HG02840 (cell line): ENCODE data around the gene CLDN12.
"Not testable (repeated sequence)": the region's sequence is repeated elsewhere in the genome, so short reads cannot be mapped to it uniquely, and the experiment has no call there.

Experiments
- ATAC-seq: cut with Tn5 transposase; IDR thresholded peaks from one replicate; pipeline ENCODE4 v1.9.1; 2021; ENCODE audit warnings: mild to moderate bottlenecking, moderate library complexity, moderate number of reproducible peaks; ENCODE audit not compliant: unreplicated experiment, low FRiP score

Gene CLDN12

DNA sequence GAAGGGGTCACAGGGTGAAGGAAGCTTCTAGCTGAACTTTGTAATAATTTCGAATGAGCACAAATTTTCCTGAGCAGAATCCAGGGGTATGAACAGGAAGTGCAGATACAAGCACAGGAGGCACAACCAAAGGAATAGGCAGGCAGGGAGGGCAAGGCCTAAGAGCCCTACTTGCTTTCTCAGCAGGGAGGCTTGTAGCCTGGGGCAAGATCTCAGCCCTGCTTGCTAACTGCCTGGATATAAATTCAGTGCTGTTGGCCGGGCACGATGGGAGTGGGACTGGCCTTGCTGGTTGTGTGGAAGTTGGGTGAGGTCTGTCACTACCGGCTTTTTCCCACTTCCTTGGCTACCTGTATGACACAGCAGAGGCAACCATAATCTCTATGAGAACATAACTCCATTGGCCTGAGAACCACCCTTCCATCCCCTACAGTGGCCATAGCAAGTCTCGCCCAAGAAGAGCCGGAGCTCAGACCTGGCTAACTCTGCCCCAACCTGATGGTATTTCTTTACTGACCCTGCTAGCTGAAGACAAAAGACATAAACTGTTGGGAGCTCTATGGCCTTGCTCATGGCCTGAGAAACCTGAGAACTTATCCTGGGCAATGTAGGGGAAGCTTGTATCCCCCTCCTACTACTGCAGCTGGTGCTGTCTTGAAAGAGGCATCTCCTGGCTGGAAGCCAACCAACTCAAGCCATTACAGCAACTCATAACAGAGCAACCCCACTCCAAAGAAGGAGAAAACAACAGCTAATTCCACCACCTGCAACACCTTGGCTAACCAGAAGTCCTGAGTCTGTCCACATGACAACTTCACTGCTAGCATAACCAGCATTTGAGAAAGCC lies 27.6 kb downstream of the CLDN12 start:
- ATAC-seq, result no peak

DNA sequence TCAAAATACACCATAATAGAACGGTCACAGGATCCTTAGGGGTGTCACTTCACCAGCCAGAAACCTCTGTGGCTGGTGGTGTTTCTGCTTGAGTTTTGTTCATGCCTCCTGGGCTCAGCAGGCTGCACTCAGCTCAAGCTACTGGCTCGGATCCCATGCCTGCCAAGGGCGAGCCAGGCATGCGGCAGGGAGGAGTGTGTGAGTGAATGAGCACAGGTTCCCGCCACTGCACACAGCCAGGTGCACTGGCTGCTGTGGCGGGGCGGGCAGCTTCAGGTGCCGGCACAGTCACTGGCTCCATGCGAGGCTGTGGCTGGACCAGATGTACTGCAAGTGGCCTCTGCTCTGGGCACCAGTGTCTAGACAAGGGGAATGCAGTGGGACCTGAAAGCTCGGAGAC lies 29.5 kb downstream of the CLDN12 start:
- ATAC-seq, result no peak

DNA sequence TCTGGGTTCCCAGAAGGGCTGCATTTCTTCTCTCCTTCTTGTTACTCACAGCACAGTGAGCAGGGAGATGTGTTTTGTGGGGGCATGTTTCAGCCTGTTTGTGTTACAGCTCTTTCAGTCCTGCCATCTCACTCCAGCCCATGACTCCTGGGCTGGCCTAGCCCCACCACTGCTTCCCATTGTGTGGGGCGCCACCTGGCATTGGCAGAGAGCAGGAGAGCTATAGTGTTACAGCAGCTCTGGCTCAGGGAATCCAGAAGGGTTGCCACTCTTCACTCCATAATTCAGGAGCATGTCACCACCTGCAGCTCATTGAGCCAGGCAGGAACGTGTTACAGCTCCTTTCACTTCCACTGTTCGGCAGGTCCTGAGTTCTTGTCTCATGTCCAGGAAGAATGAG lies 30.0 kb downstream of the CLDN12 start:
- ATAC-seq, result no peak

DNA sequence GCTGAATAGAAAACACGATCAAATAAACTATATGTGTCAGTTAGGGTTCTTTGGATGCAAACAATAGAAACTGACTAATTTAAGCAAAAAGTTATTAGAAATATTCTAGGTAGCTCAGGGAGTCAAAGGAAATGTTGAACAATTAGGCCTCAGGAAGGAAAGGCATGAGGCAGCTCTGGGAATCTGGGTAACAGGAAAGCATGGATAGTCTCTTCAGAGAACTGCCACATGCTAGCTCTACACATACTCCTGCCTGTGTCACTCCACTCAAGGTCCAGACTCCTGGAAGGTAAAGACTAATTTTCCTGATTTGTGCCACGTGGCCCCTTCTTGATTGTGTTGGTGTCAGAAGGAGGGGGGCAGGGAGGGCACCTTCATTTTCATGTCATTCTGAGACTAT lies 42.4 kb downstream of the CLDN12 start:
- no peak for ATAC-seq

DNA sequence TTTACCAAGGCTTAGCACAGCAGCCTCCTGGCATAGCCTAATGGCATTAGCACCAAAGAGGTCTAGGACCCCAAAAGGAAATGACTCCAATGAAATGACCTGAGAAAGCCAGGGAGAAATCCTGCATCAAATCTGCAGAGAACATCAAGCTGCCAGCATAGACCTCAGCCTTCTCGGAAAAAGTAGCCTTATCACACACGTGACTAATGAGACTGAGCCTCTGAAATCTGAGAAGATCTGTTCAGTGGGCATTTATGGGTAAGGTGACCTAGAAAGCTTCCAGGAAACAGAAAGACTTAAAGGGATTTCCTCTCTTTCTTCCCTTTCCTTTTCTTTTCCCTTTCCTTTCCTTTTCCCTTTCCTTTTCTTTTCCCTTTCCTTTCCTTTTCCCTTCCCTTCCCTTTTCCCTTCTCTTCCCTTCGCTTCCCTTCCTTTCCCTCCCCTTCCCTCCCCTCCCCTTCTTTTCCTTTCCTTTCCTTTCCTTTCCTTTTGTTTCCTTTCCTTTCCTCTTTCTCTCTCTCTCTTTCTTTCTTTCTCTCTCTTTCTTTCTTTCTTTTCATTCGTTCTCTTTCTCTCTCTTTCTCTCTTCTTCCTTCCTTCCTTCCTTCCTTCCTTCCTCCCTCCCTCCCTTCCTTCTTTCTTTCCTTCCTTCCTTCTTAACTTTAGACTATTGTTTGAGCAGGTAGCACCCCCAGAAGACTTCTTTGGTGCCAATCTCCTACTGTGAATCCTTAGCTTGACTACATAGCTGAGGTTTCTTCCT lies 43.1 kb downstream of the CLDN12 start:
- no peak for ATAC-seq

DNA sequence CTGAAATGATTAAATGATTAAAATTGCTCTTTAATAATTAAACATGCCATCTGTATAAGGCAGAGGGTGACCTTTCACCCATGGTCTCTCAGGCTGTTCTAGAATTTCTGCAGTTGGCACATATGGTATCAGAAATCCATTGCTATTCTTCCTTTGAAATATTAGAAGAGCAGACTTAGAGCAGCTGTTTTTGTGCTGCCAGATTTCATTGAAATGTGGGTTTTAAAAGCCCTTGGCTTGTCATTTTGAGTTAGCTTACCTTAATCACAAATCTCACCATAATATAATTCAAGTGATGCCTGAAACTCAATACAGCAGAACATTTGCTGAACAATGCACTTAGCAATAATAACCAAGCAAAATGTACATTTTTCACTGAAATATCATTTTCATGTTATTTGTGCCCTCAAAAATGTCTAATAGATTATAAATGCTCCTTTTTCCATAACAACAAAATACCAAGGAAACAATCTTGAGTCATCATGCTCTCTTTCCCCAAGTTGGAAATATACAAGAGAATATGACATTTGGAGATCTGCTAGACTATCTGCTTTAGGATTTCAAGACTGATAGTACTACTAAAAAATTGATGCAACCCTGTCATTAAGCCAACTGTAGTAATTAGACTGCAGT lies 50.1 kb downstream of the CLDN12 start:
- ATAC-seq, result no peak

DNA sequence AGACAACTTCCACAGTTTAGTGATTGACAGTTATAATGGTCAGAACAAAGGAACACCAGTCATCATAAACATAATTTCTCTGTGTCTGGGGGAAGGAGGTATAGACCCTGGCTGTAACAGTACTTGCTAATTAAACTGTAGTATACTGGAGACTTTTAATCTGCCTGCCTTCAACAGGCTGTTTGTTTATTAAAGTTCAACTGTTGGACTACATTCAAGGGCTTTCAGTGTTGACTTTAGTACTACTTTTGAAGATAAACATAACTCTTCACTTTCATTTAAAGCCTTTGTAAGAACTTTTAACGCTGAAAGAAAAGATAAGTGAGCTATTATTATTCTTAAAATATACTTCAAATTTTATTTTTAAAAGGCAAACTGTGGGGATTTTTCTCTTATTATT lies 50.7 kb downstream of the CLDN12 start:
- ATAC-seq, result no peak

DNA sequence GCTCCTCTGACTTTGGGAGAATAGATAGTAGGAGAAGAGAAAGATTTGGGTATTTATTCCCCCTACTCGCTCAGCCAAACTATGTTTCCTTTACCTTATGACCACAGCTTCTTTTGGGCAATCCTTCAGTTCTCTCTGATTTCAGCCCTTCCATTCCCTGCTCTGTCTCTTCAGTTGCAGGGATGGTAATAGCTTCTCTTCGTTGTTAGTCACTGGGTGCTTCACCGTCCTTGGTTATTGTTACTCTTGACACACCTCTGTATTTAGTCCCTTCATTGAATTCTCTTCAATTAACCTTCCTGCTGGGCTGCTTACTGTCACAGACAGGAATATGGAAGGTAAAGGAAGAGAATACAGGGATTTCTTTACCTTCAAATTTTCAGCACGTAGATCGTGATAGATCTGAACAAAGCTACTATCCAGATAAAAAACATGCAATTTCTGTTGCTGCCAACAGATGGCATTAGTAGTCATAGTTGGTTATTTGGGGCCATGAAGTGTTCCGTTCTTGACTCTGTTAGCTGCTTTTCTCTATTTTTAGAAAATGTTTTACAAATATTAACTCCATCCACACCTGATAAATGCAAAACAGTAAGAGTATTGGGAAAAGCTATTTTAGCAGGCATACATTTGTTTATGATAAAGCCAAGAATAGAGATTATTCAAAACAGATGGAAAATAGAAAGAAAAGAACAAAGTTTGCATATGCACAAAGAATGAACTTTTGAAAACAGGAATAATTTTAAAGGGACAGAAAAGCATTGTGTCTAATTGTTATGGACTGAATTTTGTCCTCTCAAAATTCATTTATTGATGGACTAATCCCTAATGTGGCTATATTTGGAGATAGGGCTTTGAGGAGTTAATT lies 52.1 kb downstream of the CLDN12 start:
- peak; percentile 84 for ATAC-seq

DNA sequence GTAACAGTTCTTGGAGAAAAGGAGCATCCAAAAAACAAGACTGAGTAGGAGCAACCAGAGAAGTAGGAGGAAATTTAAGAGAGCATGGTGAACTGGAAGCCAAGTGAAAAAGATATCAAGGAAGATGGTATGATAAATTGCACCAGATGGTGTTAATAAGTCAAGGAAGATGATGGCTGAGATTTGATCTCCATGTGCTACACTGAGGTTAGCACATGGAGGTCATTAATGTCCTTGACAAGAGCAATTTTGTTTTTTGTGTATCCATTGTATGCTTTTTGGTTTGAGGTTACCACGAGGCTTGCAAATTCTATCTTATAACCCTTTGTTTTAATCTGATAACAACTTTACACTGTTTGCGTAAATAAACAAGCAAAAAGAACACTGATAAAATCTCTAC lies 54.8 kb downstream of the CLDN12 start:
- ATAC-seq, result no peak

DNA sequence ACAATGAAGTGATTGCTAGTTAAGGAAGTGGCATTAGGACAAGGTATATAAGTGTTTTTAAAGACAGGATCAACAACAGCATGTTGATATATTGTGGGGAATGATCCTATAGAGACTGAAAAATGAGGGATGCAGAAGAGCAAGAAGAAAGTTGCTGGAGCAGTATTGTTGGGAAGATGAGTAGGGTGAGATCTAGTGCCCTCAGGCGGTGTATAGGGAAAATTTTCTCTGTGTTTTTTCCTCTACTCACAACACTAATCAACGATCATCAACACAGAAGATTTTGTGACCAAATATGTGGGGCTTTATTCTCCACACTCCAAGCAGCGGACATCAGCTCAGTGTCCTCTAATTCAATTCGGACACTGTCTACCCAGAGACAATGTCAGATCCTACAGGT lies 56.6 kb downstream of the CLDN12 start:
- ATAC-seq, result no peak

DNA sequence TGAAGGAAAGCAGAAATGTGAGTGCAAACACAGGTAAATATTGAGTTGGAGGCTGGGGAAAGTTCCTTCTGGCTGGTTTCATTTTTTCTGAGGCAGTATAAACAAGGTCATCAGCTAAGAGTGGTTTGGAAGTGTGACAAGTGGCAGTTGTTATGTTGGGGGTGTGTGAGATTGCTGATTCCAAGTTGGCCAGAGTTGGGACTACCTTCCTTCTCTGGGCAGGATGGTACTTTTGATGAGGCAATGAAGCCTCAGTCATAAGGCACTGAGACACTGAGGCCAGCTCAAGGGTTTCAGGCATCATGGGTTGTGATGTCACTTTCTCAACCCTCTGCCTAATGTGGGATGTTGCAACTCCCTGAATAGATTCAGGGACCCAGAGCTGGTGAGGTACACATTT lies 58.0 kb downstream of the CLDN12 start:
- no peak for ATAC-seq

DNA sequence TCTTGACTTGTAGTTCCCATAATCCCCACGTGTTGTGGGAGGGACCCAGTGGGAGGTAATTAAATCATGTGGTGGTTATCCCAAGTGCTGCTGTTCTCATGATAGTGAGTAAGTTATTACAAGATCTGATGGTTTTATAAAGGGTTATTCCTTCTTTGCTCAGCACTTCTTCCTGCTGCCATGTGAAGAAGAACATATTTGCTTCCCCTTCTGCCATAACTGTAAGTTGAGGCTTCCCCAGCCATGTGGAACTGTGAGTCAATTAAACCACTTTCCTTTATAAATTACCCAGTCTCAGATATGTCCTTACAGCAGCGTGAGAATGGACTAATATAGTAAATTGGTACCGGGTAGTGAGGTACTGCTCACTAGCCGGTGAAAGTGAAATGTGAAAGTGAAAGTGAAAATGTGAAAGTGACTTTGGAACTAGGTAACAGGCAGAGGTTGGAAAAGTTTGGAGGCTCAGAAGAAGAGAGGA lies 59.9 kb downstream of the CLDN12 start:
- ATAC-seq, result not testable (repeated sequence)
